ENCODE measurements around the gene TAP2. TPM values are rescaled to one million over a fixed set of nuclear protein-coding genes. Genes with fewer than 3 reads are reported as not detected.

TAP2 gene
- 23.6 and 66.8 TPM in 2 replicates for total RNA-seq

GRCh38 chr6:32838114-32838958 lies at the start of gene TAP2:
Gene TAP2 (minus strand): TSS chr6:32838739. CDS start chr6:32838233, 506 bp downstream.

DNA sequence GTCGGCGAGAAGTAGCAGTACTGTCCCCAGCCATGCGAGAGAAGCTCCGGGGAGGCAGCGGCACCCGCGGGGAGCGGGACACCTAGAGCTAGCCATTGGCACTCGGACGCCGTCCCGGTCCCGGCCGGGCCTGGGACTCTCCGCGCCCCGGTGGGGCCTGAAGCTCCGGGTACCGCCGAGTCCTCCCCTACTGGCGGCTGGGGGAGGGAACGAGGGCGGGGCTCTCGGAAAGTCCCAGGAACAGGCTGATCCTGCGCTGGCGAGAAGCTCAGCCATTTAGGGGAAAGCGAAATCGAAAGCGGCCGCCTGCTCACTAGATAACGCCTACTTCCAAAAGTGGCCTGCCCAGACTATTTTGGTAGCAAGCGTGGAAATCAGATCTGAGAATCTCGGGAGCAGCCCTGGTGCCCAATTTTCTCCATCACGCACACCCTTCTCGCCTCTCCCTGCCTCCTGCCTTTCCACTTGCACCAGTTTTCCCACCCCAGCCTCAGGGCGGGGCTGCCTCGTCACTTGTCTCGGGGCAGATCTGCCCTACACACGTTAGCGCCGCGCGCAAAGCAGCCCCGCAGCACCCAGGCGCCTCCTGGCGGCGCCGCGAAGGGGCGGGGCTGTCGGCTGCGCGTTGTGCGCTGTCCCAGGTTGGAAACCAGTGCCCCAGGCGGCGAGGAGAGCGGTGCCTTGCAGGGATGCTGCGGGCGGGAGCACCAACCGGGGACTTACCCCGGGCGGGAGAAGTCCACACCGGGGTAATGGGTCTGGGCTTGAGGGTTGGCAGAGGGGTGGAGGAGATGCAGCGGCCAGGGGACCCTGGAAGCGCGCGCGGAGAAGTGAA lies 15.2 kb upstream of the TAP2 start, which contains the start of the genes PSMB9 and TAP1:
TSS of gene PSMB9 (plus strand) at position 652 of the 835 bp plus-strand sequence. CDS start at position 690, 38 bp downstream.
TSS of gene TAP1 (minus strand) at position 164 of the 835 bp plus-strand sequence. CDS start at position 96, 68 bp downstream.

DNA sequence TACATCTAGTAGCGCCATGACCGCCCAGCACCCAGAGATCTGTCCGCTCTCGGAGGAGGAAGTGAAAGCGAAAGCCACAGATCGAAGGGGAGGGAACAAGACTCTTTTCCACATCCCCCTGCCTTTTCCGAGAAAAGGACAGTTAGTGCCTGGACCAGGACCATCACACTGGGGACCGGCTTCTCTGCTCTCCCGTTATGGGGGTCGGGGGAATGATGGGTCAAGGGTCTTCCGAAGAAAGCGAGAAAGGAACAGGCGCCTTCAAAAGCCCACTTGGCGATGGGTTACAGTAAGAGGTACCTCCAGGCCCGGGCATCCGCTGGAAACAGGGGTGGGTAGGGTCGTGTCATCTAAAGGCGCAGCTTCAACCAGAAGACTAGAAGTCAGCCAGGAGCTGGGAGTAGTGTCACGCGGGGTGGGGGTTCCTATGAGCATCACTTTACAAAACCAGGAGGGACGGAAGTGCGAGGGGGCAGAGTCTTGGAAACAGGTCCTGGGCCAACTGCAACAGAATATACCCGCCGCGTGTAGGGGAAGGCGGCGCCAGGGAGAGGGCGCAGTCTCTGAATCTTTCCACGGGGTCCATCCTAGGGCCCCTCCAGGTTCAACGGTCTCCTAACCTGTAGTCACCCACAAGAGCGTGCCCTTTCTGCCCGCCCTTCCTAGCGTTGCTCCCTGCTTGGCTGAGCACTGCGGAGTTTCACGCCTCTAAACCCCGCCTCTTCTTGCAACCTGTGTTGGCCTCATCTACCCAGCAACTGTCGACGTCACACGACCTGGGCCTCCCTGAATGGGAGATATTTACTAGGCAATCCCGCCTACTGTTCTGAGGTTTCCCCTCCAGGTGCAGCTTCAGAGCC lies 5.7 kb upstream of the TAP2 start, which contains the start of gene PSMB8:
TSS of gene PSMB8 (minus strand) at position 69 of the 860 bp plus-strand sequence. CDS start at position 18, 51 bp downstream.

DNA sequence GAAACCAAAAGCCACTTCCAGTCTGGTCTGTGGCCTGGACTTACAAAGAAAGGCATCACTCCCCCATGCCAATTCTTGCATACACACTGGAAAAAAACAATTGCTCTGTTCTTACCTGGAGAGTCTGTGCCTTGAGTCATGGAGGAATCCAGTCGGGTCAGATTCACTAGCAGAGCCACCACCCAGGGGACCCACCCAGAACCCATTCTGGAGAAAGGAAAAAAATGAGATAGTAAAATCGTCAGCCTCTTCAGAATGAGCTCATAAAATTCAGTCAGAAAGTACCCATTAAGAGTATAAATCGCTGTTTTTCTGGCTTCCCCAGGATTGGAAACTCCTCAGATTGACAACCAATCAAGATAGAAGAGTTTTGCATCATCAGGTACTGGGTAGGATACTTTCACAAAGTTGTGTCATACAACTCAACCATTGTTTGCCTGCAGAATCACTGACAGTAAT lies 21.8 kb downstream of the TAP2 start, which contains the start of gene HLA-DOB:
TSS of gene HLA-DOB (minus strand) at position 257 of the 459 bp plus-strand sequence. CDS start at position 206, 51 bp downstream.

Other genes starting within 250 kb of the TAP2 start
- 0.21 TPM in 1 of 2 replicates, not detected in the other for gene HLA-DRB1, start 248.9 kb downstream of the TAP2 start, total RNA-seq
- not detected in 2 replicates for gene HLA-DQA1, start 201.3 kb downstream of the TAP2 start, total RNA-seq
- gene HLA-DQB1, start 172.1 kb downstream of the TAP2 start, total RNA-seq = not detected in 2 replicates
- not detected in 2 replicates for gene HLA-DQA2, start 97.3 kb downstream of the TAP2 start, total RNA-seq
- gene HLA-DQB2, start 75.2 kb downstream of the TAP2 start, total RNA-seq = not detected in 2 replicates
- 1.0 and 1.1 TPM in 2 replicates for gene HLA-DOB, start 21.7 kb downstream of the TAP2 start, total RNA-seq
- gene PSMB8, start 5.3 kb upstream of the TAP2 start, total RNA-seq = 12.6 and 29.1 TPM in 2 replicates
- 48.9 and 63.9 TPM in 2 replicates for gene TAP1, start 15.0 kb upstream of the TAP2 start, total RNA-seq
- gene PSMB9, start 15.5 kb upstream of the TAP2 start, total RNA-seq = 1.4 and 8.9 TPM in 2 replicates
- gene HLA-DMB, start 102.3 kb upstream of the TAP2 start, total RNA-seq = 0.71 TPM in 1 of 2 replicates, not detected in the other
- 0.68 and 2.4 TPM in 2 replicates for gene HLA-DMA, start 114.4 kb upstream of the TAP2 start, total RNA-seq
- 95.7 and 134 TPM in 2 replicates for gene BRD2, start 129.9 kb upstream of the TAP2 start, total RNA-seq
- 0.07 TPM in 1 of 2 replicates, not detected in the other for gene HLA-DOA, start 170.9 kb upstream of the TAP2 start, total RNA-seq
- 0.14 TPM in 1 of 2 replicates, not detected in the other for gene HLA-DPA1, start 234.9 kb upstream of the TAP2 start, total RNA-seq
- not detected in 2 replicates for gene HLA-DPB1, start 237.3 kb upstream of the TAP2 start, total RNA-seq

Data from nasal cavity respiratory epithelium epithelial cell of viscerocranial mucosa (primary cell).